Smooth muscle cell of the brain vasculature (primary cell): ENCODE measurements around the gene PCDH19.
"Not testable (repeated sequence)": the region's sequence is repeated elsewhere in the genome, so short reads cannot be mapped to it uniquely, and the experiment has no call there.

Source experiments
- DNase-seq: peaks from one replicate; pipeline ENCODE4 v3.0.0-alpha.2; 2012; ENCODE audit warnings: low read depth, low spot score

PCDH19 gene

DNA sequence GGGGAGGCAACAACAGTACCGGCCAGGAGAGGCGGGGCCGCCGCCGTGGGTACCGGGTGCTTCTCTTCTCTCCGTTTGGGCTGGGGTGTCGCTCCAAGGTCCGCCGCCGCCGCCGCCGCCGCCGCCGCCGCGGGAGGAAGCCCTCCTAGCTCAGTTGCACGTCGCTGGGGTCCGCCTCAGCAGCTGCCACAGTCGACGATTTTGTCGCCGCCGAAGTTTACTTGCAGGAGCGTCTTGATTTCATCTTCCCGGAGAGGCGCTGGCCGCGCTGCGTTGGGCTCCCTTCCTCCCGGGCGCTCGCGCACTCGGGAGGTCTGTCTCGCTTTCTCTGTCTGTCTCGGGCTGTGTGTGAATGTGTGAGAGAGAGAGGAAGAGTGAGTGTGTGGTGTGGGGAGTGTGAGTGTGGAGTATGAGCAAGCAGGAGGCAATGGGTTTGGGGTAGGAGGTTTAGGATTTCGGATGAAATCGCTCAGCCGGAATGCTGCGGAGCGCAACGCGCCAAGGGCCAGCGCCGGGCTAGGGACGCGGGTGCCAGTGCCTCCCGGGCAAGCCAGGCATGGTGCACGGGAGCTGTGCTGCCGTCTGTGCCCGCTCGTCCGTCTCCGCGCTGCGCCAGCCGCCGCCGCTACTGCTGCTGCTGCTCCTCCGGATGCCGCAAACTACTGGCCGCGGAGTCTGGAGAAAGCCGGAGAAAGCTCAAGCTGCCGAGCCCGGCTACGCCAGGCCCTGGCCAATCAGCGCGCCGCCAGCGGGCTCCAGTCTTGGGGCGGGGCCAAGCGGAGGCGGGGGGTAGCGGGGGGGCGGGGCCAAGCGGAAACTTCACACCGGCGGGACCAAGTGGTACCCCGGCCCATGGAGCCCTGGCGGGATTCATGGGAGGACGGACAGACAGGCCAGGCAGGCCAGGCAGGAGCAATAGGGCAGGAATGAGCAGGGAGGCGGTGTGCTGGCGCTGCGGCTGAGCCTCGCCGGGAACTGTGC lies at the start of gene PCDH19:
Gene PCDH19 (minus strand): TSS at position 664 of the 981 bp plus-strand sequence. CDS start 1,676 bp downstream, outside the sequence.
- no peak for DNase-seq

GRCh38 chrX:100449696-100450608 lies 39.9 kb upstream of the PCDH19 start:
- no peak for DNase-seq

DNA sequence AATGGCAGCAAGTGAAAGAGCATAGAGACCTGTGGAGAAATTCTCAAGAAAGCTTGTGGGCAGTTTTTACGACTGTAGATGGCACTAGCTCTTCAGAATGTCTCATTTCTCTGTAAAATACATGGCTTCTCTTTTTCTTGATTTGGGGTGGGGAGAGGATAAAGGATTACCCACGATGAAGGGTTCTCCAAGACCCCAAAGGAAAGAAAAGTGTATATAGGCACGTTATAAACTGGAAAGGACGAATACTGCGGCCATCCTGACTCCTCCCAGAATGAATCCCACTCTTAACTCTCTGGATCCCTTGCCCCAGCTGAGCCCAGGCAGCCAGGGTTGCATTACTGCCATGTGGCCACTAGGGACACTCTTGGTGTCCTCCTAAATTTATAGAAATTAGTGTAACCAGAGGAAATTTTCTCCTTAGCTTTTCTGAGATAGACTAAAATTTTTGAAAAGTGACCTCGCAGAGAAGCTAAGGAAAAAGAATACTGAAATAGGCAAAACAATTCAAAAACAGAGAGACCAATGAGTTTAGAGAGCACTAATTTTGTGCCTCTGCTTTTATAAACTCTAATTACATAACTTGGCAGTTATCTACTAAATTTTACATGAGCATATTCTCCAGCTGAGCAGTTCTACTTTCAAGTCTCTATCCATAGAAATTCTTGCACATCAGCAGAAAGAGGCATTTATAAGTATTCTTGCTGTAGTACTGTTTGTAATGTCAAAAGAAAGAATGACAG lies 37.8 kb upstream of the PCDH19 start:
- peak; percentile 15 for DNase-seq

GRCh38 chrX:100445593-100445992 lies 35.5 kb upstream of the PCDH19 start:
- DNase-seq: no peak

DNA sequence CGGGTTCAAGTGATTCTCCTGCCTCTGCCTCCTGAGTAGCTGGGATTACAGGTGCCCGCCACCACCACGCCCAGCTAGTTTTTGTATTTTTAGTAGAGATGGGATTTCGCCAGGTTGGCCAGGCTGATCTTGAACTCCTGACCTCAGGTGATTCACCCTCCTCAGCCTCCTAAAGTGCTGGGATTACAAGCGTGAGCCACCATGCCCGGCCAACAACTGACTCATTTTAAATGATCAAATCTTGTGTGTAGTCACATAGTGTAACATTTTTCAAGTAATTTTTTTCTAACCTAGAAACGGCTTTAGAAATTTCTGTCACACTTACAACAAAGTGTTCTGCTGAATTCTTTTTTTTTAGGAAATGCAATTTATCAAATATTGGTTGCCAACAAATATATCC lies 31.2 kb upstream of the PCDH19 start:
- not testable (repeated sequence) for DNase-seq

DNA sequence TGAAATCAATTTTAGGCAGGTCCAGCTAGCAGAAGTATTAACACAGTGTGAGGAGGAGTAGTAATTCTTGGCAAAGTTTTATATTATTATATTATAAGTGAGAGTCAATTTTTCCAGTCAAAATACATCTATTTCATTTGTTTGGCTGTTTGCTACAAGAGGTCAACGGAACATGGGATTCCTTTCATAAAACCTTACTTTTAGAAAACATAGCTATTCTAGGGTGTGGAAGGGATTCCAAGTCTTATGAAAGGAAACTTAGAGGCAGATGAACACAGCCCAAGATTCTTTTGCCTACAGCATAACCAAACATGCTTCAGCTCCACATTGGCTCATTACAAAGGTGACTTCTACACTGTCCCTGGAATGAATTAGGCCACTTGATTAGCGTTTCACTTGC lies 29.9 kb upstream of the PCDH19 start:
- no peak for DNase-seq

DNA sequence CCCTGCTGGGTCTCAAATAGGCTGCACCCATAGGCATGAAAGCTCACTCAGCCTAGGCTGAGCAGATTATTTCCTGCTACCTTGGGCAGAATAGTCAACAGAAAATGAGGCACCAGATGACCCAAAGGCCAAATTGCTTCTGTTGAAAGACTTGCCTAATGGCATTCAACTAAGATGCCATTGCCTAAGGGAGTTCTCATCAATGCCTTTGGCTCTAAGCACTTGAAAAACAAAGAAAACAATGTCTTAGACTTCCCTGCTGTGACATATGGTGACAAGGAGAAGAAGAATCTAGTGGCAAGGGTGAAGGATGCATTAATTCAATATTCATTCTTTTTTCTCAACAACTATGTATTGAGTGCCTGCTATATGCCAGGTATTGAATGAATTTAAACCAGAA lies 25.7 kb upstream of the PCDH19 start:
- no peak for DNase-seq

DNA sequence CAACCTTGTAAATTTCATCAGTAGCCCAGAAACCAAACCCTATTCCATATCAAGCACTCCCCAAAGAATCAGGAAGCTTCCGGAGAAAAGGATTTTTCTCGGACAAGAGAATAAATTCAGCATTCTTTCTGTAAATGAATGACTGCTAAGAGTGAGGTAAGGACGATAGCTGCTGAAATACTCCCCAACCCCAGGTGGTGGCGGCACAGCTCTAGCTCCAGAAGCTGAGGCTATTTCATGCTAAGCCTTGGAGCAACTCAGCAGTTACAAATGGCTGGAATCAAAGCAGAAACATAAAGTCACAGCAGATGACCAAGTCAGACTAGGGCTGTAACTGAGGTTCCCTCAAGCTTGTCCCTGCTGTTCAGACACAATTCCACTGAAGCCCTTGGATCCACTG lies 13.9 kb upstream of the PCDH19 start:
- DNase-seq: no peak

DNA sequence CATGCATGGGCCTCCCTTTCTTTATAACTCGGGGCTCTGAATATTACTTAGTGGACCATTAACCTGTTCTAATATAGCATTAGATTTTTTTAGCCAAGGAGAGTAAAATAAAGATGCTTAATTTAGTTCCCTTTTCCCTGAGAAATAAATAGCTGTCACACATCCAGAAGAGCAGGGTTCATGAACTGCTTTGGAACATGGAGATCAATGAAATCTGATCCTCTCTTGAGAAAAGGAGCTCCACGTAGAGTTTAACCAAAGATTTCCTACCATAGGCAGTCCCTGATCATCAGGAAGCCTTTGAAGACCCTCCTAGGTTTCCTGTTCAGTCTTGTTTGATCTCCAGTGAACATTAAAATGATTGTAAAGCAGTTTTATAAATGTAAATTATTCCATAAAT lies 8.5 kb upstream of the PCDH19 start:
- no peak for DNase-seq

- DNase-seq: no peak
Observed at GRCh38 chrX:100417681-100418080, 7.6 kb upstream of the PCDH19 start.

DNA sequence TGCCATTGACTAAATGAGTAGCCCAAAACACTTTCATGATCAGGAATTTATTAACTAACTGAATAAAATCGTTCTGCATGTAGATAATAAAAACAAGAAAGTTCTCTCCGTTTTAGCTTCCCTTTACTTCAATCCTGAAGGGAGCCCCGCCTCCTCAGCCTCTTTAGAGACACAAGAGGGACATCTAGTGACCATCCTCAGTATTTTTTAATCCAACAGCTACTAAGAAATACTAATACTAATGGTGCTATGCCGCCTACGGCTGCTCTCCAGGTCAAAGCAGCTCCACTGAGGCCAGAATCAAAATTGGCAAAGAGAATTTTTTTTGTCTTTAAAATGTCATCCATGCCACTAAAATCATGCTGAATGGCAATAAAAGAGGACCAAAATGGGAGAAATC lies 3.2 kb upstream of the PCDH19 start:
- peak; percentile 39 for DNase-seq

DNA sequence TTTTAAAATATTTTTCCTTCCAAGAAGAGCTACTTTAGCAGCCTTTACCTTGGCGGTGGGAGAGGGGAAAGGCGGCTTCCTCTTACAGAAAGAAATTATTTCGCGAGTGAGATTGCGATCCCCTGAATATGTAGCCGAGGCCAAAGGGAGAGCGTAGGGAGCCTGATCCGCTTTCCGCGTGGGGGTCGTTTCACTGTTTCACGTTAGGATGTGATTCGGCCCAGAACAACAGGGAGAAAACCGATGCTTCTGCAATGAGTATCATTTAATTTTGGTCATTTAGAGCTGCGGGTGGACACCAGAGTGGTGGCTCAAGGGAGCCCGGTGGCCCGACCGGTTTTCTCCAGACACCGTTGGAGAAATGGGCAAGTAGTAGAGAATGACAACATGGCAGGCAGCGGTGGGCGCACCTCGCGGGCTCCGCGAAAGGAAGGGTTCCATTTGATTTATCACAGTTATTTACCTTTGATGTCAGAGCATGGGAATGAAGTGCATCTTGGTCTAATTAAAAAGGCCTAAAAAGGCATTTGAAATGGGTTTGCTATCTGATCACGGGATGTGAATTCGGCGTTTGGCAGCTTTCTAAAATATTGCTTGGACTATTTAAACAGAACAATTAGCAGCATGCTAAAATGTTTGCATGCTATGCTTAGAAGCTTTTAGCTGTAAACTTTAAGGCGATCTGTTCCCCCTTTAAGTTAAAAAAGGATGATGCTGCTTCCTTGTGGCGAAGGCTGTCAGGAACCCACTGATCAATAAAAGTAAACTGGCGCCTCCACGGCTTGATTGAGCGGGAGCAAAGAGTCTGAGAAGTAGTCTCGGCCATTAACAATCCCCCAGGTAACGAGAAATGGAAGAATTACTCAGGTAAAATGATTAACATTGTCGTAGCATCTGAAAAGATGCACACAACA lies 2.0 kb upstream of the PCDH19 start:
- no peak for DNase-seq

- no peak for DNase-seq
Observed at GRCh38 chrX:100410901-100411801, 1.1 kb upstream of the PCDH19 start.

- DNase-seq: no peak
Observed at GRCh38 chrX:100408713-100409609, 1.1 kb downstream of the PCDH19 start.

- DNase-seq: no peak
Observed at GRCh38 chrX:100407784-100408712, 2.0 kb downstream of the PCDH19 start.

DNA sequence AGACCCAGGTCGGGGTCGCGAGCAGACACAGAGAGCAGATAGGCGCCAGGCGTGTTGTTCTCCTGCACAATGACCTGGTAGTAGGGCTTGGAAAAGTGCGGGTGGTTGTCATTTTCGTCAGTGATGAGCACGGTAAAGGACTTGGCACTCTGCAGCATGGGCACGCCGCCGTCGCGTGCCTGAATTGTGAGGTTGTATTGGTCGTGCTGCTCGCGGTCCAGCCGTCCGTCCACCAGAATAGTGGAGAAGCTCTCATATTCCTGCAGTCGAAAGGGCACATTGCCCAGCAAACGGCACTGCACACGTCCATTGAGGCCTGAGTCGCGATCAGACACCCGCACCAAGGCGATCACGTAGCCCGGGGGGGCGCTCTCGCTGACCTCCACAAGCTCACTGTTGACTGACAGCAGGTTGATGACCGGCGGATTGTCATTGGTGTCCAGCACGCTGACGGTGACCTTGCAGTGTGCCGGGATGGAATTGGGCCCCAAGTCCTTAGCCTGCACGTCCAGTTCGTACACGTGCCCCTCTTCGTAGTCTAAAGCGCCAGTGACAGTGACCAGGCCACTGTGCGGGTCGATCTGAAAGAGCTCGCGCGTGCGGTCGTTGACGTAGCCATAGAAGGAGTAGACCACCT lies 2.8 kb downstream of the PCDH19 start:
- DNase-seq: no peak

GRCh38 chrX:100405424-100405823 lies 4.6 kb downstream of the PCDH19 start:
- DNase-seq: no peak
